K562 (cell line): ENCODE results near the gene SLC38A10. TPM values are rescaled to one million over a fixed set of nuclear protein-coding genes. Genes with fewer than 3 reads are reported as not detected.

ENCODE experiments used
- ATAC-seq: fragments of 200-7000 bp; cut with Tn5 transposase; 3 replicates; pipeline ENCODE4 v1.9.1; 2020; ENCODE audit warnings: moderate library complexity
- BruUV-seq: library from RNA; stranded (reverse); fragments of 400-500 nt; replicated peaks from 2 replicates; lab custom pipeline; 2021; lab: Mats Ljungman, UMichigan
- CTCF ChIA-PET: fragments of 300-600 bp; formaldehyde crosslinking; extraction: SDS; loops from one replicate; lab custom pipeline; 2021; ENCODE audit warnings: low intra/inter-chr PET ratio; lab: Yijun Ruan, JAX
- POLR2A ChIA-PET: fragments of 300-600, 350-650 bp; sonication (Branson Sonifier 250); formaldehyde crosslinking; extraction: SDS; loops from one replicate; lab custom pipeline; 2021; ENCODE audit warnings: antibody characterized with exemption, inconsistent platforms; lab: Yijun Ruan, JAX
- DNase-seq, 4 experiments: peaks; one replicate each; pipeline versions ENCODE4 v3.0.0 to v3.0.0-alpha.2; 2011 to 2018; ENCODE audit warnings: low spot score in 3 of 4, mixed read lengths in 3 of 4; ENCODE audit errors: extremely low read depth in 1 of 4
- FAIRE-seq: peaks from 2 replicates; lab custom pipeline; 2011; peaks lifted over from hg19 to GRCh38; lab: Jason Lieb, UNC
- H2AFZ ChIP-seq: 2 replicates; pipeline ENCODE4 v1.6.0; 2011; ENCODE audit warnings: low read depth, low read length, control low read depth, inconsistent platforms
- H3K27ac ChIP-seq: fragments of 200-600 bp; 3 replicates; pipeline ENCODE4 v1.8.0; 2011; ENCODE audit warnings: low read depth, mild to moderate bottlenecking, control low read depth, inconsistent platforms, low read length, moderate library complexity, mixed read lengths; ENCODE audit errors: extremely low read depth
- H3K27me3 ChIP-seq, 2 experiments: fragments of 300-600 bp in 1 of 2; 2 replicates in 1 of 2; 3 replicates in 1 of 2; pipeline versions ENCODE4 v1.6.0 to v1.8.0; 2011; ENCODE audit warnings: inconsistent platforms in 2 of 2, low read length in 2 of 2, mild to moderate bottlenecking in 1 of 2, mixed read lengths in 1 of 2, moderate library complexity in 1 of 2; ENCODE audit not compliant: control insufficient read depth in 2 of 2, insufficient read depth in 2 of 2
- H3K36me3 ChIP-seq: fragments of 300-600 bp; 3 replicates; pipeline ENCODE4 v1.8.0; 2011; ENCODE audit warnings: mild to moderate bottlenecking, low read length, inconsistent platforms; ENCODE audit not compliant: control insufficient read depth, insufficient read depth
- H3K4me1 ChIP-seq, 2 experiments: fragments of 200-600 bp in 1 of 2; replicated peaks in 1 of 2; 2 replicates in 1 of 2; 3 replicates in 1 of 2; pipeline versions ENCODE4 v1.5.1 to v1.8.0; 2011; ENCODE audit warnings: inconsistent platforms in 2 of 2, low read length in 2 of 2, mild to moderate bottlenecking in 1 of 2, mixed read lengths in 1 of 2, moderate library complexity in 1 of 2; ENCODE audit not compliant: control insufficient read depth in 2 of 2, insufficient read depth in 2 of 2
- H3K4me2 ChIP-seq: 2 replicates; pipeline ENCODE4 v1.6.1; 2011; ENCODE audit warnings: low read length, control low read depth, inconsistent platforms, mixed read lengths; ENCODE audit not compliant: insufficient read depth
- H3K4me3 ChIP-seq: fragments of 200-600 bp; sonication (generic), shearing (Covaris generic); 2 replicates; pipeline ENCODE4 v1.5.1; 2016; ENCODE audit warnings: control low read depth, inconsistent platforms
- H3K79me2 ChIP-seq: fragments of 200-600 bp; 3 replicates; pipeline ENCODE4 v1.8.0; 2011; ENCODE audit warnings: low read length, inconsistent platforms; ENCODE audit not compliant: control insufficient read depth, insufficient read depth
- H3K9ac ChIP-seq, 2 experiments: 2 replicates each; pipeline versions ENCODE4 v1.6.0 to v1.6.1; 2011; ENCODE audit warnings: low read depth in 2 of 2, low read length in 2 of 2, control low read depth in 1 of 2, inconsistent platforms in 1 of 2, mild to moderate bottlenecking in 1 of 2, mixed read lengths in 1 of 2; ENCODE audit not compliant: insufficient read depth in 1 of 2
- H3K9me1 ChIP-seq: one replicate; pipeline ENCODE4 v1.6.0; 2011; ENCODE audit warnings: inconsistent platforms, mild to moderate bottlenecking, low read length, moderate library complexity; ENCODE audit not compliant: control insufficient read depth, insufficient read depth
- H3K9me3 ChIP-seq: replicated peaks from 2 replicates; pipeline ENCODE4 v1.5.1; 2011; ENCODE audit warnings: low read depth, low read length, inconsistent platforms; ENCODE audit not compliant: control insufficient read depth, insufficient read depth
- H4K20me1 ChIP-seq: replicated peaks from 2 replicates; pipeline ENCODE4 v1.6.1; 2011; ENCODE audit warnings: low read length, inconsistent platforms, mixed read lengths; ENCODE audit not compliant: control insufficient read depth, insufficient read depth
- EGR1 ChIP-seq: fragments of 450-650 bp; conservative IDR thresholded peaks from 2 replicates; pipeline ENCODE4 v1.6.1; 2017; ENCODE audit warnings: mild to moderate bottlenecking
- POLR2G ChIP-seq: fragments of 200-400 bp; formaldehyde crosslinking; IDR thresholded peaks from 2 replicates; pipeline ENCODE4 v1.6.1; 2017; ENCODE audit warnings: low read depth, mild to moderate bottlenecking, antibody characterized with exemption, low read length, moderate library complexity
- SMARCA5 ChIP-seq: fragments of 450-650 bp; IDR thresholded peaks from 2 replicates; pipeline ENCODE4 v1.6.1; 2016
- ZNF133 ChIP-seq: fragments of 250-450 bp; sonication (Bioruptor Pico); IDR thresholded peaks from 2 replicates; pipeline ENCODE4 v1.4.0; 2020; ENCODE audit warnings: mild to moderate bottlenecking
- WGBS: fragments of 100-300 bp; shearing (Covaris generic); methylation state at CpG from one replicate; pipeline ENCODE4 v1.1.6; 2016; ENCODE audit warnings: low coverage, mixed read lengths; ENCODE audit not compliant: insufficient coverage; ENCODE audit errors: missing lambda C conversion rate; 5-methylcytosine and 5-hydroxymethylcytosine counted together
- in situ Hi-C: fragments of 300-500 bp; cut with MboI; formaldehyde crosslinking; loops from 4 replicates; pipeline ENCODE4 v1.15.0; 2018; ENCODE audit warnings: inconsistent platforms, mixed read lengths
- intact Hi-C: fragments of 100-400 bp; cut with micrococcal nuclease; formaldehyde crosslinking; loops from 2 replicates; pipeline ENCODE4 v1.14.2; 2022
- polyA plus RNA-seq, 8 experiments: library from polyadenylated mRNA; depleted of rRNA in 4 of 8; stranded (reverse) in 5 of 8; unstranded in 3 of 8; fragments of >200 nt; fragmentation: Nextera tagmentation in 2 of 8; fragmentation: Illumina TruSeq in 1 of 8; extraction: Ambion mirVana in 2 of 8; extraction: Trizol in 1 of 8; gene quantifications; 2 replicates each; pipeline versions ENCODE4 v1.2.1 to v1.2.3, GENCODE V29; 2011 to 2014; ENCODE audit warnings: inconsistent platforms in 1 of 8, missing spikeins in 1 of 8
- total RNA-seq, 7 experiments: library from RNA; depleted of rRNA in 6 of 7; stranded (reverse); fragments of >200 nt in 6 of 7; fragmentation: Illumina TruSeq in 2 of 7; extraction: Trizol in 2 of 7; gene quantifications; 2 replicates each; pipeline versions ENCODE4 v1.2.1 to v1.2.3, GENCODE V29; 2011 to 2021; ENCODE audit warnings: low replicate concordance in 1 of 7

The SLC38A10 gene
- total and polyA plus RNA-seq, 9 of the 15 experiments (the other 6 are each of a cell fraction or from before 2014, with no cell fraction given) = 0.45 to 54.2 (median 13.8) TPM

DNA sequence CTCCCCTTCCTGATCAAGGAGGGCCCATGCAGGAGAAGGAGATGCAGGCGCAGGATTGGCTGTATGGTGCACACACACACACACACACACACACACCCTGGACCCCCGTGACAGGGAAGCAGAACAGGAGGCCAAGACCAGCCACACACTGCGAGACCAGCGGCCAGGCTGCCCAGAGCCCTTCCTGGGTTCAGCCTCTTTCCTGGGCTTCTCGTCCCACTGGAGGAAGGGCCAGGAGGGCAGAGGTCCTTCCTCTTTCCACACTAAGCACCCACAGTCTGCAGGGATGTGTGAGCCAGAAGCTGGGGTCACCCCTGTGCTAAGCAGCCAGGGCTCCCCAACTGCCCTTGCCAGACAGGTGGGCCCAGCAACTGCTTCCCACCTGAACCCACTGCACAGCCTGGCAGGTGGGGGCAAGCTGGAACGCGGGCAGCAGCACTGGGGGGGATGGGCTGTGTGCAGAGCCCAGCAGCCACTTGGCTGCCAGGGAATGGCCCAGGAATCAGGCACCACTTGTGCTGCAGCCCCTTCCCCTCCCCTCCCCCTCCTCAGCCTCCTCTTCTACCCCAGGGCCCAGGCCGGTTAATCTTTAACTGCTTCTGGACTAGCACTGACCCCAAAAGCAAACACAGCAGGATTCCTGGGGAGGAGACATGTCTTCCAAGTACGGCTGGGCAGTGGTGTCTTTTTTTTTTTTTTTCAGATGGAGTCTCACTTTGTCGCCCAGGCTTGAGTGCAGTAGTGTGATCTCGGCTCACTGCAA lies 44.6 kb upstream of the SLC38A10 start:
- Histone ChIP-seq H3K9me3 (no peaks in the 10 kb centered on the region), H3K4me2 (no peak overlapping the region), H3K9ac (peak overlapping the region in 1 of 2 experiments; percentile 73; a peak in 2 of 4 replicates), H3K79me2 (peaks cover 35% of the 10 kb centered on the region), H3K27me3 (no peaks in the 10 kb centered on the region), H3K4me1 (peaks cover 3 to 78% of the 10 kb centered on the region in 2 experiments; a peak in 3 of 5 replicates), H2AFZ (no peak overlapping the region), H3K27ac (no peak overlapping the region), H3K4me3 (no peak overlapping the region), H4K20me1 (0 out of 2 replicates have a peak, but pooled peaks cover 8% of the 10 kb centered on the region), H3K36me3 (peaks cover 12% of the 10 kb centered on the region; the same call in 1 of the 3 replicates), H3K9me1 (peaks cover 3% of the 10 kb centered on the region)
- no TSS peak for BruUV-seq
- intact Hi-C loops (no loop called here), in situ Hi-C loops (no loop called here)
- FAIRE-seq (no peak), ATAC-seq (no peak), DNase-seq (no peak)
- TF ChIP-seq SMARCA5 = no peak
- TF ChIP-seq POLR2G = peak; percentile 24; the same call in 1 of the 2 replicates
- 53% methylated on average over 7 of the region's 11 CpGs for WGBS
- ChIA-PET CTCF (no interaction called here), POLR2A (no interaction called here)

DNA sequence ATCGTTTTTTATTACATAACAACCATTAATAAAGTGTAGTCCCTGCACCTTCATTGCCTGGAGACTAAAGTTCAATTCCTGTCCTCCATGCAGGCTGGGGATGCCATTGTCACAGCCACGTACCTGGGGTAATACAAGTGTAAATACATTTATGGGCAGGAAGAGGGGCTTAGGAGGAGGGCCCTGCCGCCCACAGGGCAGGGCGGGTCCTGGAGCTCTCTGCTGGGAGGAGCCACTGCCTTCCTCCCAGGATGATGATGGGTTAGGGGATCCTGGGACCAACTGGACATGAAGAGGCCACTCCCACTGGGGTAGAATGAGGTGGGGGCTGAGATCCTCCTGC lies 44.1 kb upstream of the SLC38A10 start:
- FAIRE-seq (no peak), DNase-seq (no peak), ATAC-seq (no peak)
- Histone ChIP-seq H3K4me3 (no peak overlapping the region), H3K79me2 (peaks cover 30% of the 10 kb centered on the region), H3K36me3 (peaks cover 12% of the 10 kb centered on the region; the same call in 1 of the 3 replicates), H3K9ac (peak overlapping the region in 1 of 2 experiments; percentile 73; a peak in 1 of 4 replicates), H3K27me3 (no peaks in the 10 kb centered on the region), H3K9me3 (no peaks in the 10 kb centered on the region), H3K4me1 (peaks cover 3 to 82% of the 10 kb centered on the region in 2 experiments; a peak in 4 of 5 replicates), H2AFZ (no peak overlapping the region), H3K27ac (no peak overlapping the region), H3K9me1 (peaks cover 3% of the 10 kb centered on the region), H4K20me1 (0 out of 2 replicates have a peak, but pooled peaks cover 8% of the 10 kb centered on the region), H3K4me2 (no peak overlapping the region)
- CTCF ChIA-PET = no interaction called here
- no TSS peak for BruUV-seq
- 59% methylated on average over 4 of the region's 4 CpGs for WGBS
- POLR2A ChIA-PET = no interaction called here
- TF ChIP-seq ZNF133 (no peak), EGR1 (0 out of 2 replicates have a peak, but pooled peaks have one; percentile 12)
- intact Hi-C loops = no loop called here
- in situ Hi-C loops = no loop called here
